Astrocyte (in vitro differentiated cells and primary cell): Measurements from ENCODE around the gene SPIRE1.

ENCODE experiments used
- EZH2 ChIP-seq: IDR thresholded peaks from 2 replicates; pipeline ENCODE4 v1.6.1; 2012; ENCODE audit warnings: mild to moderate bottlenecking, low read length, inconsistent platforms; ENCODE audit not compliant: insufficient read depth
- TF ChIP-seq, protein P1 (sequence below): IDR thresholded peaks from 2 replicates; pipeline ENCODE4 v1.5.1; 2011; ENCODE audit warnings: low read depth, mild to moderate bottlenecking, inconsistent platforms, low read length, moderate library complexity; ENCODE audit not compliant: insufficient read depth

- TF ChIP-seq, protein P1, sequence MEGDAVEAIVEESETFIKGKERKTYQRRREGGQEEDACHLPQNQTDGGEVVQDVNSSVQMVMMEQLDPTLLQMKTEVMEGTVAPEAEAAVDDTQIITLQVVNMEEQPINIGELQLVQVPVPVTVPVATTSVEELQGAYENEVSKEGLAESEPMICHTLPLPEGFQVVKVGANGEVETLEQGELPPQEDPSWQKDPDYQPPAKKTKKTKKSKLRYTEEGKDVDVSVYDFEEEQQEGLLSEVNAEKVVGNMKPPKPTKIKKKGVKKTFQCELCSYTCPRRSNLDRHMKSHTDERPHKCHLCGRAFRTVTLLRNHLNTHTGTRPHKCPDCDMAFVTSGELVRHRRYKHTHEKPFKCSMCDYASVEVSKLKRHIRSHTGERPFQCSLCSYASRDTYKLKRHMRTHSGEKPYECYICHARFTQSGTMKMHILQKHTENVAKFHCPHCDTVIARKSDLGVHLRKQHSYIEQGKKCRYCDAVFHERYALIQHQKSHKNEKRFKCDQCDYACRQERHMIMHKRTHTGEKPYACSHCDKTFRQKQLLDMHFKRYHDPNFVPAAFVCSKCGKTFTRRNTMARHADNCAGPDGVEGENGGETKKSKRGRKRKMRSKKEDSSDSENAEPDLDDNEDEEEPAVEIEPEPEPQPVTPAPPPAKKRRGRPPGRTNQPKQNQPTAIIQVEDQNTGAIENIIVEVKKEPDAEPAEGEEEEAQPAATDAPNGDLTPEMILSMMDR = no peak
- TF ChIP-seq EZH2 = no peak
These were observed 65.2 kb downstream of the SPIRE1 start for GRCh38 chr18:12592597-12593127.
